DND-41 (cell line): Measurements from ENCODE around the gene SMARCD3.

Experiments
- ATAC-seq: fragments of 200-7000 bp; cut with Tn5 transposase; 3 replicates; pipeline ENCODE4 v1.9.1; 2021; ENCODE audit warnings: low read depth; ENCODE audit not compliant: insufficient read depth
- DNase-seq: peaks from one replicate; pipeline ENCODE4 v3.0.0-alpha.2; 2020
- H2AFZ ChIP-seq: 2 replicates; pipeline ENCODE4 v1.6.0; 2012; ENCODE audit warnings: low read depth, low read length
- H3K27ac ChIP-seq: 2 replicates; pipeline ENCODE4 v1.5.1; 2012; ENCODE audit warnings: low read length, inconsistent platforms
- H3K27me3 ChIP-seq: fragments of 200-600 bp; sonication (generic); 2 replicates; pipeline ENCODE4 v1.6.0; 2012; ENCODE audit warnings: low read length, mild to moderate bottlenecking, inconsistent platforms; ENCODE audit not compliant: insufficient read depth, poor library complexity
- H3K36me3 ChIP-seq: 2 replicates; pipeline ENCODE4 v1.5.1; 2012; ENCODE audit warnings: low read length, inconsistent platforms; ENCODE audit not compliant: insufficient read depth
- H3K4me1 ChIP-seq: 2 replicates; pipeline ENCODE4 v1.5.1; 2012; ENCODE audit warnings: mild to moderate bottlenecking, low read length; ENCODE audit not compliant: insufficient read depth
- H3K4me2 ChIP-seq: 2 replicates; pipeline ENCODE4 v1.6.0; 2012; ENCODE audit warnings: mild to moderate bottlenecking, moderate library complexity, low read length, inconsistent platforms; ENCODE audit not compliant: insufficient read depth
- H3K4me3 ChIP-seq, 2 experiments: fragments of 200-600 bp in 1 of 2; shearing (Covaris generic) in 1 of 2; 2 replicates each; pipeline ENCODE4 v1.5.1; 2012 to 2016; ENCODE audit warnings: inconsistent platforms in 2 of 2, low read length in 2 of 2, mild to moderate bottlenecking in 2 of 2, low read depth in 1 of 2, moderate library complexity in 1 of 2
- H3K79me2 ChIP-seq: 2 replicates; pipeline ENCODE4 v1.6.0; 2012; ENCODE audit warnings: low read length, inconsistent platforms; ENCODE audit not compliant: insufficient read depth
- H3K9ac ChIP-seq: 2 replicates; pipeline ENCODE4 v1.6.0; 2012; ENCODE audit warnings: low read depth, mild to moderate bottlenecking, inconsistent platforms, low read length, moderate library complexity
- H3K9me3 ChIP-seq: 2 replicates; pipeline ENCODE4 v1.5.1; 2012; ENCODE audit warnings: low read length, moderate library complexity, mild to moderate bottlenecking, inconsistent platforms; ENCODE audit not compliant: insufficient read depth, severe bottlenecking
- H4K20me1 ChIP-seq: 2 replicates; pipeline ENCODE4 v1.6.0; 2012; ENCODE audit warnings: low read length; ENCODE audit not compliant: insufficient read depth
- CTCF ChIP-seq: IDR thresholded peaks from 2 replicates; pipeline ENCODE4 v1.5.1; 2012; ENCODE audit warnings: borderline replicate concordance, low read length, moderate library complexity, mild to moderate bottlenecking; ENCODE audit not compliant: poor library complexity, severe bottlenecking; ENCODE audit errors: extremely low read depth
- EZH2 ChIP-seq: IDR thresholded peaks from 3 replicates; pipeline ENCODE4 v1.6.1; 2012; ENCODE audit warnings: borderline replicate concordance, low read depth, mild to moderate bottlenecking, moderate library complexity, low read length, inconsistent platforms; ENCODE audit not compliant: severe bottlenecking

Gene SMARCD3

DNA sequence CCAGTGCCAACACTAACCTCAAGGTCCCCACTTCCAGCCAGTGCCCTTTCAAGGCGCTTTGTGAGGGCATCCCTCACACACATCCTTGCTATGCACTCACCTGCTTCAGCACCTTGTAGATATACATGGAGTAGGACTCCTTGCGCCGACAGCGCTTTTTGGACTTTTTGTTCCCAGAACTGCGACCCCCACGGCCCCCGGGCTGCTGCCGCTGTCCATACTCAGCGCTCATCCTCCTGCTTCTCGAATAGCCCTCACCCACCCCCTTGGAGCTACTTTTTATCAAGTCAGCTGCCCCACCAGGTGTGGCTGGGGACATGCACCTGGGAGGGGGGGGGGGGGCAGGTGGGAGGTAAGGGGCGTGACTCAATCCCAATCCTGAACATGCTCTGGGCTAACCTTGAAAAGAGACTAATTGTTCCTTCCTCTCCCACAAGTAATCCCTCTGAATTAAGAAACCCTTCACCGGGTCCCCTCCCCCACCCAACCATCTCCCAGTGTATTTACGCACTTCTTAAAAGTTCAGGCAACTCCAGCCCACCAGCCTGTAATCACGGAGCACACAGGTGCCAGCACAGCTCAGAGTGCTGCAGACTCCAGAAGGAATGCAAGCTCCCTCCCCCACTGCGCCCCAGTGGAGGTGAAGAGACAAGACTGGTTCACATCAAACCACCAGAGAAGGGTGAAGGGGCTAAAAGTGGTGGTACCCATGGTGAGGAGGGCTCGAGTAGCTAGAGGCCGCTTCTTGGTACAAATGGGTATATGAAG, 38.2 kb downstream of the SMARCD3 start, which contains the start of gene H2BK1:
H2BK1 (minus strand) TSS at position 402 of the 768 bp plus-strand sequence; CDS start at position 232, 170 bp downstream.
- no peak for DNase-seq
- H2AFZ ChIP-seq, result no peak within 1 kb of the TSS

GRCh38 chr7:151209588-151209987, 38.9 kb downstream of the SMARCD3 start:
- ATAC-seq, result no peak; the same call in 2 of the 3 replicates
- H4K20me1 ChIP-seq, result peaks cover 7% of the 10 kb centered on the region
- H3K9me3 ChIP-seq, result no peaks in the 10 kb centered on the region

More for the DNA sequence above, 38.2 kb downstream of the SMARCD3 start, which contains the start of gene H2BK1:
- no peaks in the 10 kb centered on the region for H3K9me3 ChIP-seq
- no peaks in the 10 kb centered on the region for H3K4me1 ChIP-seq
- no peak within 1 kb of the TSS for H3K27ac ChIP-seq
- H3K4me2 ChIP-seq, result no peak within 1 kb of the TSS
- no peak within 1 kb of the TSS for H3K9ac ChIP-seq
- H4K20me1 ChIP-seq, result peaks cover 7% of the 10 kb centered on the region
- no peaks in the 10 kb centered on the region for H3K79me2 ChIP-seq
- no peak for TF ChIP-seq EZH2
- no peak for TF ChIP-seq CTCF
- ATAC-seq, result no peak; the same call in 2 of the 3 replicates
- H3K36me3 ChIP-seq, result peaks cover 27% of the 10 kb centered on the region
- H3K27me3 ChIP-seq, result peaks cover 3% of the 10 kb centered on the region
- no peak within 1 kb of the TSS for H3K4me3 ChIP-seq

DNA sequence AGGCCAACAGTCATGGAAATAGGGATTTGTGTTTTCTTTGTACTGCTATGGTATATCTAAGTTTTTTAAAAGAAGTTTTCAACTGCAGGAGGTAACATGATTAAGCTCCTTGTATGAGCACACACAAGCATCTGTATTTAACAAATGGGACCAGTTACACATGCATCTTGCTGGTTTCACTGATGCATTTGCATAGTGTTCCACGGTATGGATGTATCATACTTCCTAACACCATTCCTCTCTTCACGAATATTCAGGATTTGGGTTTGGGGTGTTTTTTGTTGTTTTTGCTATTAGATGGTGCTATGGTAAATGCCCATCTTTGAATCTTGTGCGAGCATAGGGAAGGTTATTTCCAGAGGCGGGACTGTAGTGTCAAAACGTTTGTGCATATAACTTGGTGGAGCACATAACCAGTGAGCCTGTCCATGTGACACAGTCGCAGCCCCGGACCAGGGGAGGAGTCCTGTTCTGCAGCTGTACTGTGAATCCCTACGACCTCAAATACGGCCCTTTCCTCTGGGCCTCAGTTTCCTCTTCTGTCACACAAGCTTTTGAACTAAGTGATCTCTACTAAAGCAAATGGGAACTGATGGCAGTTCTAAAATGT, 40.1 kb downstream of the SMARCD3 start:
- ATAC-seq, result no peak
- TF ChIP-seq EZH2, result no peak
- no peak for TF ChIP-seq CTCF
- Histone ChIP-seq H3K4me2 (no peak overlapping the region), H3K9ac (no peak overlapping the region), H3K27ac (no peak overlapping the region), H3K27me3 (peaks cover 6% of the 10 kb centered on the region), H3K4me3 (no peak overlapping the region), H3K4me1 (no peaks in the 10 kb centered on the region), H3K9me3 (no peaks in the 10 kb centered on the region), H4K20me1 (peaks cover 7% of the 10 kb centered on the region), H2AFZ (no peak overlapping the region), H3K36me3 (peaks cover 8% of the 10 kb centered on the region), H3K79me2 (no peaks in the 10 kb centered on the region)
- DNase-seq, result no peak

More at GRCh38 chr7:151209588-151209987, 38.9 kb downstream of the SMARCD3 start:
- DNase-seq, result no peak
- H3K36me3 ChIP-seq, result peaks cover 20% of the 10 kb centered on the region
- H3K27me3 ChIP-seq, result peaks cover 3% of the 10 kb centered on the region
- H3K4me1 ChIP-seq, result no peaks in the 10 kb centered on the region
- H3K27ac ChIP-seq, result no peak overlapping the region
- H3K4me2 ChIP-seq, result no peak overlapping the region
- no peak for TF ChIP-seq EZH2
- no peak for TF ChIP-seq CTCF
- H3K4me3 ChIP-seq, result no peak overlapping the region
- H3K9ac ChIP-seq, result no peak overlapping the region
- no peaks in the 10 kb centered on the region for H3K79me2 ChIP-seq
- no peak overlapping the region for H2AFZ ChIP-seq
